ENCODE results near the gene FRYL. TPM values are rescaled to one million over a fixed set of nuclear protein-coding genes. Genes with fewer than 3 reads are reported as not detected.
"Not testable (repeated sequence)": the region's sequence is repeated elsewhere in the genome, so short reads cannot be mapped to it uniquely, and the experiment has no call there.

Gene FRYL
- total and polyA plus RNA-seq, 2 experiments from 2014 or later, result 20.6 to 33.0 TPM

DNA sequence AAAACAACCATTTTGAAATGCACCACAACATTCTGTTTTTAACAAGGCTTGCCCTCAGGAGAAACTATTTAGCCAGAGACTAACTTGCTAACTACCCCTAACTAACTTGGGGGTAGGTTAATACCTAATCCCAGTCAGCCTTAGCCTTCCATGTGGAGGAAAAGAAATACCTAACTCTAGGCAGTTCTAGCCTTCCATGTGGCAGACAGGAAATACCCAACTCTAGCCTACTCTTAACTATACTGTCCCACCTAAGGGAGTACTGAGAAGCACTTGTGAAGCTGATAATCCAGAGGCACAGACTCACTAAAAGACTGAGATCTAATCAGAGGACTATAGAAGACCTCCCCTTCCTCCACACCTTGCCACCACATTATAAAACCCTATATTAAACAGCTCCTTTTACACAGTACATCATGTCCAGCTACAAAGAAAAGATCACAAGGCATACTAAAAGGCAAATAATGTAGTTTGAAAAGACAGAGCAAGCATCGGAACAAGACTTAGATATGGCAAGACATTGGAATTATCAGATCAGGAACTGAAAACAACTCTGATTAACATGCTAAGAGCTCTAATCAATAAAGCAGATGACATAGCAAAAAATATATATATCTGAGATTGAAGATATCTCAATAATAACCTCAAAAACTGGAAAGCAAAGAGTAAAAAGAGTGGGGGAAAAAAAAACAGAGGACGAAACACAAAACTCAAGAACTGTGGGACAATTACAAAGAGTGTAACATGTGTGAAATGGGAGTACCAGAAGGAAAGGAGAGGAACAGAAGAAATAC is 52.2 kb downstream of the FRYL start:
- TF ChIP-seq, protein P1, sequence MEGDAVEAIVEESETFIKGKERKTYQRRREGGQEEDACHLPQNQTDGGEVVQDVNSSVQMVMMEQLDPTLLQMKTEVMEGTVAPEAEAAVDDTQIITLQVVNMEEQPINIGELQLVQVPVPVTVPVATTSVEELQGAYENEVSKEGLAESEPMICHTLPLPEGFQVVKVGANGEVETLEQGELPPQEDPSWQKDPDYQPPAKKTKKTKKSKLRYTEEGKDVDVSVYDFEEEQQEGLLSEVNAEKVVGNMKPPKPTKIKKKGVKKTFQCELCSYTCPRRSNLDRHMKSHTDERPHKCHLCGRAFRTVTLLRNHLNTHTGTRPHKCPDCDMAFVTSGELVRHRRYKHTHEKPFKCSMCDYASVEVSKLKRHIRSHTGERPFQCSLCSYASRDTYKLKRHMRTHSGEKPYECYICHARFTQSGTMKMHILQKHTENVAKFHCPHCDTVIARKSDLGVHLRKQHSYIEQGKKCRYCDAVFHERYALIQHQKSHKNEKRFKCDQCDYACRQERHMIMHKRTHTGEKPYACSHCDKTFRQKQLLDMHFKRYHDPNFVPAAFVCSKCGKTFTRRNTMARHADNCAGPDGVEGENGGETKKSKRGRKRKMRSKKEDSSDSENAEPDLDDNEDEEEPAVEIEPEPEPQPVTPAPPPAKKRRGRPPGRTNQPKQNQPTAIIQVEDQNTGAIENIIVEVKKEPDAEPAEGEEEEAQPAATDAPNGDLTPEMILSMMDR (IDR thresholded peaks at IDR 0.05; ENCODE audit: low read depth, low read length), result no peak
- no peaks in the 10 kb centered on the region for H3K9me3 ChIP-seq (ENCODE audit: low read depth)
- H3K4me1 ChIP-seq (ENCODE audit: low read depth), result no peaks in the 10 kb centered on the region
- H3K27ac ChIP-seq, result no peak overlapping the region
- no peak for DNase-seq (ENCODE audit: low read depth in 1 of 2, low spot score in 1 of 2)
- no peaks in the 10 kb centered on the region for H3K27me3 ChIP-seq
- no peak overlapping the region for H3K4me3 ChIP-seq
- no peaks in the 10 kb centered on the region for H3K36me3 ChIP-seq

DNA sequence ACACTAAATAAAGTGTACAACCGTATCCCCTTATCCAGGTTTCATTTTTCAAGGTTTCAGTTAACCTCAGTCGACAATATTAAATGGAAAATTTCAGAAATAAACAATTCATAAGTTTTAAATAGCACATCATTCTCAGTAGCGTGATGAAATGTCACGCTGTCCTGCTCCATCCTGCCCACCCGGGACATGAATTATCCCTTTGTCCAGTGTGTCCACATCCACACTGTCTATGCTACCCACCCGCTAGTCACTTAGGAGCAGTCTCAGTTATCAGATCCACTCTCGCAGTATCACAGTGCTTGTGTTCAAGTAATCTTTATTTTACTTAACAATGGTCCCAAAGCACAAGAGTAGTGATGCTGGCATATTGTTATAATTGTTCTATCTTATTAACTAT is 54.7 kb downstream of the FRYL start:
- TF ChIP-seq, protein P1 (IDR thresholded peaks at IDR 0.05; ENCODE audit: low read depth, low read length), result no peak
- Histone ChIP-seq H3K36me3 (no peaks in the 10 kb centered on the region), H3K4me1 (ENCODE audit: low read depth) (no peaks in the 10 kb centered on the region), H3K9me3 (ENCODE audit: low read depth) (no peaks in the 10 kb centered on the region), H3K4me3 (no peak overlapping the region), H3K27me3 (no peaks in the 10 kb centered on the region), H3K27ac (no peak overlapping the region)
- DNase-seq (ENCODE audit: low read depth in 1 of 2, low spot score in 1 of 2), result no peak

DNA sequence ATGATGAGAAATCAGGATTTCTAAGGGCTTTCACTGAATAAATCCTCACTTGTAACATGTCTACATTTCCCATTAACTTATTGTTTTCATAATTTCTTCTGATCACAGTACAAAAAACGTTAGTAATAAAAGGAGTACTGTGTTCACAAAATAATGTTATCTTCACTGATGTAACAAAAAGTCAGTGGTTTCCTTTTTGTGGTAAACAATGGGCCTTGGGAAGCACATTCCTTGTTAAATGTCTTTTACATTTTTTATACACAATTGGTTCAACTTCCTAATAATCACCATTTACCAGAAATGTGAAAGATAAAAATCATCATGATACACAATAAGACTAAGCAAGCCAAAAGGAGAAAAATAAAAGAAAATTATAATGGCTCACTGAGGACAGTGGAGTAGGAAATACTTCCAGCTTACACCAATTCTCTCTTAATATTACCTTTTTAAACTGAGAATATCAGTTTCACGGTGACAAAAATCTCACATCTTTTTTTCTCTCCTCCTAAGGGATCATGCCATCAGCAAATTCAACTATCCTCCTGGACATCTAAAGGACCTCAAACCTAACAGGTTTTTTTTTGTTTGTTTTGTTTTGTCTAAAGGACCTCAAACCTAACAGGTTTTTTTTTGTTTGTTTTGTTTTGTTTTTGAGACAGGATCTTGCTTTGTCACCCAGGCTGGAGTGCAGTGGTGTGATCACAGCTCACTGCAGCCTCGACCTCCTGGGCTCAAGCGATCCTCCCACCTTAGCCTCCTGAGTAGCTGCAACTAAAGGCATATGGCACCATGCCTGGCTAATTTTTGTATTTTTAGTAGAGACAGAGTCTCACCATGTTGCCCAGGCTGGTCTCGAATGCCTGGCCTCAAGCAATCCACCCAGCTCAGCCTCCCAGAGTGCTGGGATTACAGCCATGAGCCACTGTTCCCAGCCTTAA is 57.3 kb downstream of the FRYL start:
- TF ChIP-seq, protein P1 (IDR thresholded peaks at IDR 0.05; ENCODE audit: low read depth, low read length), result no peak
- DNase-seq (ENCODE audit: low read depth in 1 of 2, low spot score in 1 of 2), result peak in 1 of 2 donors; percentile 78
- H3K4me1 ChIP-seq (ENCODE audit: low read depth), result no peaks in the 10 kb centered on the region
- H3K27me3 ChIP-seq, result no peaks in the 10 kb centered on the region
- no peaks in the 10 kb centered on the region for H3K36me3 ChIP-seq
- H3K4me3 ChIP-seq, result no peak overlapping the region
- no peaks in the 10 kb centered on the region for H3K9me3 ChIP-seq (ENCODE audit: low read depth)
- H3K27ac ChIP-seq, result no peak overlapping the region

DNA sequence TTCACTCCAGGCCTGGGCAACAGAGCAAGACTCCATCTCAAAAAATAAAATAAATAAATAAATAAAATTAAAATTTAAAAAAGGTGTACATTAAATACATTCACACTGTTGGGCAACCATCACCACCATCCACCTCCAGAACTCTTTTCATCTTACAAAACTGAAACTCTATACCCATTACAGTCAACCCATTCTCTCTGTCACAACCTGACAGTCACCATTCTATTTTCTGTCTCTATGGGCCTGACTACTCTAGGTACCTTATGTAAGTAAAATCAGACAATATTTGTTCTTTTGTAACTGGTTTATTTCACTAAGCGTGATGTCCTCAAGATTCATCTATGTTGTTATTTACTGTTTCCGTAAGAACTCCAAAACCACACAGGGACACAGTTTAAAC is 59.6 kb downstream of the FRYL start:
- no peak overlapping the region for H3K4me3 ChIP-seq
- TF ChIP-seq, protein P1 (IDR thresholded peaks at IDR 0.05; ENCODE audit: low read depth, low read length), result no peak
- no peak for DNase-seq (ENCODE audit: low read depth in 1 of 2, low spot score in 1 of 2)

DNA sequence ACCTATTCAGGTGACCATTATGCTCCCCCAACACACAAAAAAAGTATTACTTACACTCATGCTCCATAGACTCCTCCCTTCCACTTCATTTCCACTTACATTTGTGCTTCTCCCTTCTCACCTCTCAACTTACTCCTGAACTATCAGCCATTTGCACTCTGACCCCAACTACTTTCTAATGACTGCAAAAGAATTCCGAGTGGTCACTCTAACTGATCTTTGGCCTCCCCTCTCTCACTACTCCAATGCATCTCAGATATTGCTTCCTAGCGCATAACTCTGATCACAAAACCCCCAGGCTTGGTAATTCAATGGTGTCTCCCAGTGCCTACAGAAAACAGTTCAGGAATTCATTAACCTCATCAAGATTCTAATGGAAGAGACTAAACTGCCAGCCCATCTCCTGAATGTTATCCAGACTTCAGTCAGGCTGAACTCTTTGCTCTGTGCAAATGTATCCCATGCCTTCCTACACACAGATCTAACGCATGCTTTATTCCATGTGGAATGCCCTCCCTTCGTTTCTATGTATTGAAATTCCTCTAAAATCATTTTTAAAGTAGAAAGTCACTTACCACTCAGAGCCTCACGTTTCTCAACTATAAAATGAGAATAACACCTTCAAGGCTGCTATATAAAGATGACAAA is 61.1 kb downstream of the FRYL start:
- Histone ChIP-seq H3K36me3 (no peaks in the 10 kb centered on the region), H3K27me3 (no peaks in the 10 kb centered on the region), H3K9me3 (ENCODE audit: low read depth) (no peaks in the 10 kb centered on the region), H3K4me3 (no peak overlapping the region), H3K27ac (no peak overlapping the region), H3K4me1 (ENCODE audit: low read depth) (no peaks in the 10 kb centered on the region)
- TF ChIP-seq, protein P1 (IDR thresholded peaks at IDR 0.05; ENCODE audit: low read depth, low read length), result no peak
- DNase-seq (ENCODE audit: low read depth in 1 of 2, low spot score in 1 of 2), result no peak

More for the DNA sequence above, 59.6 kb downstream of the FRYL start:
- H3K27ac ChIP-seq, result no peak overlapping the region
- no peaks in the 10 kb centered on the region for H3K27me3 ChIP-seq
- no peaks in the 10 kb centered on the region for H3K9me3 ChIP-seq (ENCODE audit: low read depth)
- no peaks in the 10 kb centered on the region for H3K36me3 ChIP-seq
- no peaks in the 10 kb centered on the region for H3K4me1 ChIP-seq (ENCODE audit: low read depth)

DNA sequence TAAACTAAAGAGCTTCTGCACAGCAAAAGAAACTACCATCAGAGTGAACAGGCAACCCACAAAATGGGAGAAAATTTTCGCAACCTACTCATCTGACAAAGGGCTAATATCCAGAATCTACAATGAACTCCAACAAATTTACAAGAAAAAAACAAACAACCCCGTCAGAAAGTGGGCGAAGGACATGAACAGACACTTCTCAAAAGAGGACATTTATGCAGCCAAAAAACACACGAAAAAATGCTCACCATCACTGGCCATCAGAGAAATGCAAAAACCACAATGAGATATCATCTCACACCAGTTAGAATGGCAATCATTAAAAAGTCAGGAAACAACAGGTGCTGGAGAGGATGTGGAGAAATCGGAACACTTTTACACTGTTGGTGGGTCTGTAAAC is 63.8 kb downstream of the FRYL start:
- not testable (repeated sequence) for H3K4me1 ChIP-seq (ENCODE audit: low read depth); H3K27ac ChIP-seq; H3K9me3 ChIP-seq (ENCODE audit: low read depth); H3K4me3 ChIP-seq; DNase-seq (ENCODE audit: low read depth in 1 of 2, low spot score in 1 of 2); H3K36me3 ChIP-seq; H3K27me3 ChIP-seq
